GM12872 (cell line): Measurements from ENCODE around the gene DOK6.

Source experiments
- CTCF ChIP-seq: IDR thresholded peaks from 3 replicates; pipeline ENCODE4 v1.5.1; 2011; ENCODE audit warnings: low read depth, mild to moderate bottlenecking, low read length, moderate library complexity; ENCODE audit not compliant: insufficient read depth

DOK6 gene

GRCh38 chr18:69697689-69698088 lies 297.0 kb downstream of the DOK6 start:
- TF ChIP-seq CTCF: no peak

- no peak for TF ChIP-seq CTCF
These were observed 300.6 kb downstream of the DOK6 start for GRCh38 chr18:69701305-69701704.

GRCh38 chr18:69703461-69703860 lies 302.8 kb downstream of the DOK6 start:
- TF ChIP-seq CTCF: no peak

- TF ChIP-seq CTCF: no peak
These were observed 305.3 kb downstream of the DOK6 start for GRCh38 chr18:69705987-69706386.

GRCh38 chr18:69708844-69709243 lies 308.2 kb downstream of the DOK6 start:
- TF ChIP-seq CTCF: no peak

GRCh38 chr18:69715191-69715795 lies 314.6 kb downstream of the DOK6 start:
- no peak for TF ChIP-seq CTCF

GRCh38 chr18:69717586-69717985 lies 316.9 kb downstream of the DOK6 start:
- TF ChIP-seq CTCF: no peak
